ENCODE measurements around the gene LRRC1. TPM values are rescaled to one million over a fixed set of nuclear protein-coding genes. Genes with fewer than 3 reads are reported as not detected.

The LRRC1 gene
- polyA plus RNA-seq, 1 donor (not counting 4 experiments of a cell fraction or from before 2014, with no cell fraction given): 19.7 TPM

DNA sequence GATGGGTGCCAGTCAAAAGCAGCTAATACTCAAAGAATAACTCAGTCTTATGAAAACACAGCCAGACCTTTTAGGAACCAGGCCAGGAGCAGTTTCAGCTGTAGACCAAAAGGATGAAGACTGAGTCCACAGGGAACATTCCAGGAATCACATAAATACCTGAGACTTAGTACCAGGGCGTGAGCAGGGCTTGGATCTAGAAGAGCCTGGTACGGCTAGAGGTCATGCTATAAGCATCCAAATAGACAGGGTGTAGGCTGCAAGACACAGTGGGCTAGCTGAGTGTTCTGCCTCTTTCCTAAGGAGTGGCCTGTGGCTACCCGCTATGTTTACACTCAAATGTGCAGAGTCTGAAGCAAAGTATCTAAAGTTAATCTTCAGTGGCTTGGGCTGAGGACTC lies 29.5 kb upstream of the LRRC1 start:
- no peak for DNase-seq (ENCODE audit: low read depth, low spot score)
- FAIRE-seq: no peak
- Histone ChIP-seq H4K20me1 (ENCODE audit: control insufficient read depth, extremely low read depth, insufficient read depth, low read length) (no peaks in the 10 kb centered on the region), H3K4me3 (ENCODE audit: control insufficient read depth in 2 of 3, extremely low read depth in 1 of 3, insufficient read depth in 2 of 3, low read depth in 1 of 3, low read length in 3 of 3) (no peak overlapping the region), H3K4me1 (ENCODE audit: control insufficient read depth, extremely low read depth, insufficient read depth, low read length) (peaks cover 12% of the 10 kb centered on the region), H3K9ac (ENCODE audit: control insufficient read depth, extremely low read depth, insufficient read depth, low read length) (no peak overlapping the region), H3K36me3 (ENCODE audit: control insufficient read depth in 2 of 2, extremely low read depth in 1 of 2, insufficient read depth in 2 of 2, low read length in 2 of 2) (no peaks in the 10 kb centered on the region), H3K79me2 (ENCODE audit: control insufficient read depth, insufficient read depth, low read length) (no peaks in the 10 kb centered on the region), H3K9me1 (ENCODE audit: control insufficient read depth, extremely low read depth, insufficient read depth, low read length) (no peaks in the 10 kb centered on the region), H2AFZ (ENCODE audit: control insufficient read depth, low read length) (no peak overlapping the region), H3K9me3 (ENCODE audit: control insufficient read depth, low read depth, low read length) (no peaks in the 10 kb centered on the region), H3K27ac (ENCODE audit: control insufficient read depth, insufficient read depth, low read length) (no peak overlapping the region), H3K27me3 (ENCODE audit: control insufficient read depth, extremely low read depth, insufficient read depth, low read length) (no peaks in the 10 kb centered on the region), H3K4me2 (ENCODE audit: control insufficient read depth, extremely low read depth, insufficient read depth, low read depth, low read length) (no peak overlapping the region)
- no peak for TF ChIP-seq EZH2 (IDR thresholded peaks at IDR 0.05; ENCODE audit: low read length)
- TF ChIP-seq CTCF (optimal IDR thresholded peaks at IDR 0.05 in 1 of 3, IDR thresholded peaks at IDR 0.05 in 1 of 3, conservative IDR thresholded peaks at IDR 0.05 in 1 of 3; ENCODE audit: extremely low read depth in 1 of 3, insufficient read depth in 2 of 3, low read length in 3 of 3): no peak
- dilution Hi-C loops (cut with MboI; ENCODE audit: extremely low pct_ligation_motif_present, low sequenced_read_pairs): no loop called here

- no peaks in the 10 kb centered on the region for H4K20me1 ChIP-seq (ENCODE audit: control insufficient read depth, extremely low read depth, insufficient read depth, low read length)
- dilution Hi-C loops (cut with MboI; ENCODE audit: extremely low pct_ligation_motif_present, low sequenced_read_pairs): no loop called here
- H3K4me2 ChIP-seq (ENCODE audit: control insufficient read depth, extremely low read depth, insufficient read depth, low read depth, low read length): no peak overlapping the region
- H3K4me3 ChIP-seq (ENCODE audit: control insufficient read depth in 2 of 3, extremely low read depth in 1 of 3, insufficient read depth in 2 of 3, low read depth in 1 of 3, low read length in 3 of 3): no peak overlapping the region
- FAIRE-seq (no peak), DNase-seq (ENCODE audit: low read depth, low spot score) (no peak)
- no peaks in the 10 kb centered on the region for H3K79me2 ChIP-seq (ENCODE audit: control insufficient read depth, insufficient read depth, low read length)
- no peak overlapping the region for H2AFZ ChIP-seq (ENCODE audit: control insufficient read depth, low read length)
- TF ChIP-seq CTCF (optimal IDR thresholded peaks at IDR 0.05 in 1 of 3, IDR thresholded peaks at IDR 0.05 in 1 of 3, conservative IDR thresholded peaks at IDR 0.05 in 1 of 3; ENCODE audit: extremely low read depth in 1 of 3, insufficient read depth in 2 of 3, low read length in 3 of 3) (no peak), EZH2 (IDR thresholded peaks at IDR 0.05; ENCODE audit: low read length) (no peak)
- no peaks in the 10 kb centered on the region for H3K9me3 ChIP-seq (ENCODE audit: control insufficient read depth, low read depth, low read length)
- H3K9me1 ChIP-seq (ENCODE audit: control insufficient read depth, extremely low read depth, insufficient read depth, low read length): no peaks in the 10 kb centered on the region
- H3K27me3 ChIP-seq (ENCODE audit: control insufficient read depth, extremely low read depth, insufficient read depth, low read length): no peaks in the 10 kb centered on the region
- H3K27ac ChIP-seq (ENCODE audit: control insufficient read depth, insufficient read depth, low read length): no peak overlapping the region
- H3K9ac ChIP-seq (ENCODE audit: control insufficient read depth, extremely low read depth, insufficient read depth, low read length): no peak overlapping the region
- H3K4me1 ChIP-seq (ENCODE audit: control insufficient read depth, extremely low read depth, insufficient read depth, low read length): peaks cover 28% of the 10 kb centered on the region
- H3K36me3 ChIP-seq (ENCODE audit: control insufficient read depth in 2 of 2, extremely low read depth in 1 of 2, insufficient read depth in 2 of 2, low read length in 2 of 2): no peaks in the 10 kb centered on the region
These were observed 27.9 kb upstream of the LRRC1 start for GRCh38 chr6:53766930-53767329.

All from keratinocyte (primary cell).